K562 (cell line): Measurements from ENCODE around the gene ZC3H12A. TPM values are rescaled to one million over a fixed set of nuclear protein-coding genes. Genes with fewer than 3 reads are reported as not detected.

Source experiments
- ATAC-seq: fragments of 200-7000 bp; cut with Tn5 transposase; 3 replicates; pipeline ENCODE4 v1.9.1; 2020; ENCODE audit warnings: moderate library complexity
- BruUV-seq: library from RNA; stranded (reverse); fragments of 400-500 nt; replicated peaks from 2 replicates; lab custom pipeline; 2021; lab: Mats Ljungman, UMichigan
- CTCF ChIA-PET: fragments of 300-600 bp; formaldehyde crosslinking; extraction: SDS; loops from one replicate; lab custom pipeline; 2021; ENCODE audit warnings: low intra/inter-chr PET ratio; lab: Yijun Ruan, JAX
- POLR2A ChIA-PET: fragments of 300-600, 350-650 bp; sonication (Branson Sonifier 250); formaldehyde crosslinking; extraction: SDS; loops from one replicate; lab custom pipeline; 2021; ENCODE audit warnings: antibody characterized with exemption, inconsistent platforms; lab: Yijun Ruan, JAX
- DNase-seq, 4 experiments: peaks; one replicate each; pipeline versions ENCODE4 v3.0.0 to v3.0.0-alpha.2; 2011 to 2018; ENCODE audit warnings: low spot score in 3 of 4, mixed read lengths in 3 of 4; ENCODE audit errors: extremely low read depth in 1 of 4
- FAIRE-seq: peaks from 2 replicates; lab custom pipeline; 2011; peaks lifted over from hg19 to GRCh38; lab: Jason Lieb, UNC
- H2AFZ ChIP-seq: 2 replicates; pipeline ENCODE4 v1.6.0; 2011; ENCODE audit warnings: low read depth, low read length, control low read depth, inconsistent platforms
- H3K27ac ChIP-seq: fragments of 200-600 bp; 3 replicates; pipeline ENCODE4 v1.8.0; 2011; ENCODE audit warnings: low read depth, mild to moderate bottlenecking, control low read depth, inconsistent platforms, low read length, moderate library complexity, mixed read lengths; ENCODE audit errors: extremely low read depth
- H3K27me3 ChIP-seq, 2 experiments: fragments of 300-600 bp in 1 of 2; 2 replicates in 1 of 2; 3 replicates in 1 of 2; pipeline versions ENCODE4 v1.6.0 to v1.8.0; 2011; ENCODE audit warnings: inconsistent platforms in 2 of 2, low read length in 2 of 2, mild to moderate bottlenecking in 1 of 2, mixed read lengths in 1 of 2, moderate library complexity in 1 of 2; ENCODE audit not compliant: control insufficient read depth in 2 of 2, insufficient read depth in 2 of 2
- H3K36me3 ChIP-seq: fragments of 300-600 bp; 3 replicates; pipeline ENCODE4 v1.8.0; 2011; ENCODE audit warnings: mild to moderate bottlenecking, low read length, inconsistent platforms; ENCODE audit not compliant: control insufficient read depth, insufficient read depth
- H3K4me1 ChIP-seq, 2 experiments: fragments of 200-600 bp in 1 of 2; replicated peaks in 1 of 2; 2 replicates in 1 of 2; 3 replicates in 1 of 2; pipeline versions ENCODE4 v1.5.1 to v1.8.0; 2011; ENCODE audit warnings: inconsistent platforms in 2 of 2, low read length in 2 of 2, mild to moderate bottlenecking in 1 of 2, mixed read lengths in 1 of 2, moderate library complexity in 1 of 2; ENCODE audit not compliant: control insufficient read depth in 2 of 2, insufficient read depth in 2 of 2
- H3K4me2 ChIP-seq: 2 replicates; pipeline ENCODE4 v1.6.1; 2011; ENCODE audit warnings: low read length, control low read depth, inconsistent platforms, mixed read lengths; ENCODE audit not compliant: insufficient read depth
- H3K4me3 ChIP-seq: fragments of 200-600 bp; sonication (generic), shearing (Covaris generic); 2 replicates; pipeline ENCODE4 v1.5.1; 2016; ENCODE audit warnings: control low read depth, inconsistent platforms
- H3K79me2 ChIP-seq: fragments of 200-600 bp; 3 replicates; pipeline ENCODE4 v1.8.0; 2011; ENCODE audit warnings: low read length, inconsistent platforms; ENCODE audit not compliant: control insufficient read depth, insufficient read depth
- H3K9ac ChIP-seq, 2 experiments: 2 replicates each; pipeline versions ENCODE4 v1.6.0 to v1.6.1; 2011; ENCODE audit warnings: low read depth in 2 of 2, low read length in 2 of 2, control low read depth in 1 of 2, inconsistent platforms in 1 of 2, mild to moderate bottlenecking in 1 of 2, mixed read lengths in 1 of 2; ENCODE audit not compliant: insufficient read depth in 1 of 2
- H3K9me1 ChIP-seq: one replicate; pipeline ENCODE4 v1.6.0; 2011; ENCODE audit warnings: inconsistent platforms, mild to moderate bottlenecking, low read length, moderate library complexity; ENCODE audit not compliant: control insufficient read depth, insufficient read depth
- H3K9me3 ChIP-seq: replicated peaks from 2 replicates; pipeline ENCODE4 v1.5.1; 2011; ENCODE audit warnings: low read depth, low read length, inconsistent platforms; ENCODE audit not compliant: control insufficient read depth, insufficient read depth
- H4K20me1 ChIP-seq: replicated peaks from 2 replicates; pipeline ENCODE4 v1.6.1; 2011; ENCODE audit warnings: low read length, inconsistent platforms, mixed read lengths; ENCODE audit not compliant: control insufficient read depth, insufficient read depth
- EGR1 ChIP-seq: fragments of 450-650 bp; conservative IDR thresholded peaks from 2 replicates; pipeline ENCODE4 v1.6.1; 2017; ENCODE audit warnings: mild to moderate bottlenecking
- GTF2A2 ChIP-seq: IDR thresholded peaks from 2 replicates; pipeline ENCODE4 v1.6.1; 2016; ENCODE audit warnings: mild to moderate bottlenecking, missing genetic modification characterization, missing compliant biosample characterization
- NCOR1 ChIP-seq: fragments of 450-650 bp; IDR thresholded peaks from 2 replicates; pipeline ENCODE4 v1.6.1; 2016; ENCODE audit warnings: mild to moderate bottlenecking, moderate library complexity
- TSC22D4 ChIP-seq: fragments of 450-650 bp; IDR thresholded peaks from 2 replicates; pipeline ENCODE4 v1.6.1; 2016; ENCODE audit warnings: missing genetic modification characterization, missing biosample characterization, control low read depth
- ZNF239 ChIP-seq: fragments of 250-450 bp; sonication (Bioruptor Pico); IDR thresholded peaks from 2 replicates; pipeline ENCODE4 v1.4.0; 2020; ENCODE audit warnings: mild to moderate bottlenecking
- ZNF668 ChIP-seq: fragments of 250-450 bp; sonication (Bioruptor Pico); IDR thresholded peaks from 2 replicates; pipeline ENCODE4 v1.8.0; 2022; ENCODE audit warnings: mild to moderate bottlenecking, inconsistent platforms
- WGBS: fragments of 100-300 bp; shearing (Covaris generic); methylation state at CpG from one replicate; pipeline ENCODE4 v1.1.6; 2016; ENCODE audit warnings: low coverage, mixed read lengths; ENCODE audit not compliant: insufficient coverage; ENCODE audit errors: missing lambda C conversion rate; 5-methylcytosine and 5-hydroxymethylcytosine counted together
- in situ Hi-C: fragments of 300-500 bp; cut with MboI; formaldehyde crosslinking; loops from 4 replicates; pipeline ENCODE4 v1.15.0; 2018; ENCODE audit warnings: inconsistent platforms, mixed read lengths
- intact Hi-C: fragments of 100-400 bp; cut with micrococcal nuclease; formaldehyde crosslinking; loops from 2 replicates; pipeline ENCODE4 v1.14.2; 2022
- polyA plus RNA-seq, 8 experiments: library from polyadenylated mRNA; depleted of rRNA in 4 of 8; stranded (reverse) in 5 of 8; unstranded in 3 of 8; fragments of >200 nt; fragmentation: Nextera tagmentation in 2 of 8; fragmentation: Illumina TruSeq in 1 of 8; extraction: Ambion mirVana in 2 of 8; extraction: Trizol in 1 of 8; gene quantifications; 2 replicates each; pipeline versions ENCODE4 v1.2.1 to v1.2.3, GENCODE V29; 2011 to 2014; ENCODE audit warnings: inconsistent platforms in 1 of 8, missing spikeins in 1 of 8
- total RNA-seq, 7 experiments: library from RNA; depleted of rRNA in 6 of 7; stranded (reverse); fragments of >200 nt in 6 of 7; fragmentation: Illumina TruSeq in 2 of 7; extraction: Trizol in 2 of 7; gene quantifications; 2 replicates each; pipeline versions ENCODE4 v1.2.1 to v1.2.3, GENCODE V29; 2011 to 2021; ENCODE audit warnings: low replicate concordance in 1 of 7
- TF ChIP-seq, protein P1 (sequence below), 2 experiments: fragments of 450-650 bp; conservative IDR thresholded peaks; 2 replicates each; pipeline ENCODE4 v1.6.1; 2017; ENCODE audit warnings: mild to moderate bottlenecking in 2 of 2, moderate library complexity in 2 of 2
- TF ChIP-seq, protein P2 (sequence below): sonication (generic); formaldehyde crosslinking; IDR thresholded peaks from 2 replicates; pipeline ENCODE4 v1.8.0; 2022; ENCODE audit warnings: mild to moderate bottlenecking, missing genetic modification reagents
- TF ChIP-seq, protein P3 (sequence below): fragments of 200-400 bp; formaldehyde crosslinking; IDR thresholded peaks from 2 replicates; pipeline ENCODE4 v1.6.1; 2017; ENCODE audit warnings: mild to moderate bottlenecking, low read depth, low read length, moderate library complexity

The ZC3H12A gene
- total and polyA plus RNA-seq, 9 of the 15 experiments (the other 6 are each of a cell fraction or from before 2014, with no cell fraction given), result 0.14 to 9.4 (median 6.7) TPM

DNA sequence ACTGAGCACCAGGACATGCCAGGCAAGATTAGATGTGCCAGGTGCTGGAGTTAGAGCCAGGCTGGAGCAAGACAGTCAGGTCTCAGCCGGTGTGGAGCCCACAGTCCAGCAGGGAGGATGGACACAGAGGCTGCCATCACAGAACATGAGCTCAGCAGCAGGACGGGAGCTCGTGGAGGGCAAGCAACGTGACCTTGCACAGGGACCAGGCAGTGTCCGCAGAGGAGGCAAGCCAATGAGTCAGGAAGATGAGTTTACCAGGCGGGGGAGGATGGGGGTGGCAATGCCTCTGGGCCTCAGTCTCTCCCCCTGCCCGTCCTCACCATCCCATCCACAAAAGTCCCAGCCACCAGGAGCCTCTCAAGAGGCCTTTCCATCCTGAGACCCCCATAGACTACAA, 20.7 kb upstream of the ZC3H12A start:
- CTCF ChIA-PET, result interaction anchor here (3.5 kb wide), 1 partner anchor 228 kb away, joined by 53 read pairs; no protein-coding TSS in a partner anchor
- no peak for FAIRE-seq
- intact Hi-C loops, result loop anchor here (1.0 to 10.0 kb wide), 2 partner anchors 151 to 229 kb away; no protein-coding TSS in a partner anchor
- Histone ChIP-seq H3K4me1 (peaks cover 5 to 7% of the 10 kb centered on the region in 2 experiments; a peak in 4 of 5 replicates), H3K36me3 (no peaks in the 10 kb centered on the region), H3K79me2 (no peaks in the 10 kb centered on the region), H3K4me3 (no peak overlapping the region)
- BruUV-seq, result no TSS peak
- no peak for TF ChIP-seq NCOR1
- peak; percentile 42 for TF ChIP-seq EGR1
- TF ChIP-seq, all 486 proteins: peak for 1
- Histone ChIP-seq H3K9me3 (no peaks in the 10 kb centered on the region), H3K27ac (no peak overlapping the region), H4K20me1 (peaks cover 10% of the 10 kb centered on the region; the same call in 1 of the 2 replicates), H3K9me1 (no peaks in the 10 kb centered on the region), H3K27me3 (peaks cover 21 to 51% of the 10 kb centered on the region in 2 experiments), H3K9ac (no peak overlapping the region; a peak in 1 of 4 replicates), H2AFZ (no peak overlapping the region), H3K4me2 (no peak overlapping the region)
- ATAC-seq (no peak), DNase-seq (no peak)
- 3% methylated on average over 7 of the region's 7 CpGs for WGBS
- POLR2A ChIA-PET, result interaction anchor here (1.1 kb wide), 1 partner anchor 10 kb away, joined by 3 read pairs; no protein-coding TSS in a partner anchor
- in situ Hi-C loops, result no loop called here

DNA sequence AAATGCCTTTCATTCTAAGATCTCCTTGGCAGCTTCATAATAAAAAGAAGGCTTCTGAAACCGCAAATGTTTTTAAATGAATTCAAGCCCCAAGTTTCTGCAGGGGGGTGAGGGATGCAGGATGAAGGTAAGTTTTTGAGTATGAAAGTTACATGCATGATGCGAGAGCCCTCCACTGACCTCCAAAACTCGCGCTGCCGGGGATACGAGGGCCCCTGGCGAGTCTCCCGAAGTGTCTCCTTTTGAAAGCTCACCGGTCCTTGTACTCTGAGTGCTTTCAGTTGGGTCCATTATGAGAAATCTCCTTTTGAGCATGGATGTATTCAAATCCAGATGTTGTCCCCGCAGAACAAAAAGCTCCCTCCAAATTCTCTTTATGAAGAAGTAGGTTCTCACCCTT, 18.9 kb upstream of the ZC3H12A start:
- H3K4me2 ChIP-seq, result peak overlapping the region; percentile 94; the same call in 1 of the 2 replicates
- DNase-seq (no peak), FAIRE-seq (no peak), ATAC-seq (no peak)
- H3K9ac ChIP-seq, result peak overlapping the region in 1 of 2 experiments; percentile 77; a peak in 1 of 4 replicates
- no TSS peak for BruUV-seq
- H3K9me1 ChIP-seq, result no peaks in the 10 kb centered on the region
- H3K27me3 ChIP-seq, result peaks cover 12 to 33% of the 10 kb centered on the region in 2 experiments
- H3K9me3 ChIP-seq, result no peaks in the 10 kb centered on the region
- H3K27ac ChIP-seq, result 0 out of 3 replicates have a peak overlapping the region, but pooled peaks have one; percentile 12
- TF ChIP-seq, protein P1, sequence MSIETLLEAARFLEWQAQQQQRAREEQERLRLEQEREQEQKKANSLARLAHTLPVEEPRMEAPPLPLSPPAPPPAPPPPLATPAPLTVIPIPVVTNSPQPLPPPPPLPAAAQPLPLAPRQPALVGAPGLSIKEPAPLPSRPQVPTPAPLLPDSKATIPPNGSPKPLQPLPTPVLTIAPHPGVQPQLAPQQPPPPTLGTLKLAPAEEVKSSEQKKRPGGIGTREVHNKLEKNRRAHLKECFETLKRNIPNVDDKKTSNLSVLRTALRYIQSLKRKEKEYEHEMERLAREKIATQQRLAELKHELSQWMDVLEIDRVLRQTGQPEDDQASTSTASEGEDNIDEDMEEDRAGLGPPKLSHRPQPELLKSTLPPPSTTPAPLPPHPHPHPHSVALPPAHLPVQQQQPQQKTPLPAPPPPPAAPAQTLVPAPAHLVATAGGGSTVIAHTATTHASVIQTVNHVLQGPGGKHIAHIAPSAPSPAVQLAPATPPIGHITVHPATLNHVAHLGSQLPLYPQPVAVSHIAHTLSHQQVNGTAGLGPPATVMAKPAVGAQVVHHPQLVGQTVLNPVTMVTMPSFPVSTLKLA (conservative IDR thresholded peaks at IDR 0.05), result no peak
- TF ChIP-seq, protein P2, sequence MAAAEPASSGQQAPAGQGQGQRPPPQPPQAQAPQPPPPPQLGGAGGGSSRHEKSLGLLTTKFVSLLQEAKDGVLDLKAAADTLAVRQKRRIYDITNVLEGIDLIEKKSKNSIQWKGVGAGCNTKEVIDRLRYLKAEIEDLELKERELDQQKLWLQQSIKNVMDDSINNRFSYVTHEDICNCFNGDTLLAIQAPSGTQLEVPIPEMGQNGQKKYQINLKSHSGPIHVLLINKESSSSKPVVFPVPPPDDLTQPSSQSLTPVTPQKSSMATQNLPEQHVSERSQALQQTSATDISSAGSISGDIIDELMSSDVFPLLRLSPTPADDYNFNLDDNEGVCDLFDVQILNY (CRISPR knock-in tag), result no peak
- TF ChIP-seq GTF2A2 (no peak), ZNF668 (no peak), ZNF239 (CRISPR knock-in tag) (no peak), TSC22D4 (no peak)
- TF ChIP-seq, protein P3, sequence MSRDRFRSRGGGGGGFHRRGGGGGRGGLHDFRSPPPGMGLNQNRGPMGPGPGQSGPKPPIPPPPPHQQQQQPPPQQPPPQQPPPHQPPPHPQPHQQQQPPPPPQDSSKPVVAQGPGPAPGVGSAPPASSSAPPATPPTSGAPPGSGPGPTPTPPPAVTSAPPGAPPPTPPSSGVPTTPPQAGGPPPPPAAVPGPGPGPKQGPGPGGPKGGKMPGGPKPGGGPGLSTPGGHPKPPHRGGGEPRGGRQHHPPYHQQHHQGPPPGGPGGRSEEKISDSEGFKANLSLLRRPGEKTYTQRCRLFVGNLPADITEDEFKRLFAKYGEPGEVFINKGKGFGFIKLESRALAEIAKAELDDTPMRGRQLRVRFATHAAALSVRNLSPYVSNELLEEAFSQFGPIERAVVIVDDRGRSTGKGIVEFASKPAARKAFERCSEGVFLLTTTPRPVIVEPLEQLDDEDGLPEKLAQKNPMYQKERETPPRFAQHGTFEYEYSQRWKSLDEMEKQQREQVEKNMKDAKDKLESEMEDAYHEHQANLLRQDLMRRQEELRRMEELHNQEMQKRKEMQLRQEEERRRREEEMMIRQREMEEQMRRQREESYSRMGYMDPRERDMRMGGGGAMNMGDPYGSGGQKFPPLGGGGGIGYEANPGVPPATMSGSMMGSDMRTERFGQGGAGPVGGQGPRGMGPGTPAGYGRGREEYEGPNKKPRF, result no peak
- H2AFZ ChIP-seq, result peak overlapping the region; percentile 98
- POLR2A ChIA-PET, result interaction anchor here (0.6 to 1.9 kb wide), 10 partner anchors 10 to 263 kb away, joined by 3 to 8 read pairs (median 3); partner anchors contain the start of gene ZC3H12A
- CTCF ChIA-PET, result interaction anchor here (0.6 to 3.5 kb wide), 8 partner anchors 29 to 563 kb away, joined by 3 to 69 read pairs (median 4); partner anchors contain the start of genes GNL2 and MEAF6
- peaks cover 5 to 7% of the 10 kb centered on the region in 2 experiments; a peak in 4 of 5 replicates for H3K4me1 ChIP-seq
- no peaks in the 10 kb centered on the region for H3K36me3 ChIP-seq
- no peak overlapping the region for H3K4me3 ChIP-seq
- intact Hi-C loops, result loop anchor here (1.0 to 10.0 kb wide), 2 partner anchors 32 to 149 kb away; no protein-coding TSS in a partner anchor
- 43% methylated on average over 10 of the region's 10 CpGs for WGBS
- peaks cover 10% of the 10 kb centered on the region; the same call in 1 of the 2 replicates for H4K20me1 ChIP-seq
- no peaks in the 10 kb centered on the region for H3K79me2 ChIP-seq
- in situ Hi-C loops, result loop anchor here (5.0 kb wide), 1 partner anchor 227 kb away; no protein-coding TSS in a partner anchor
